ENCODE results near the gene ENPP6.
A peak's percentile ranks its signal among the peaks of the same experiment; 100 is the strongest.
"Not testable (repeated sequence)": the region's sequence is repeated elsewhere in the genome, so short reads cannot be mapped to it uniquely, and the experiment has no call there.

The ENPP6 gene

DNA sequence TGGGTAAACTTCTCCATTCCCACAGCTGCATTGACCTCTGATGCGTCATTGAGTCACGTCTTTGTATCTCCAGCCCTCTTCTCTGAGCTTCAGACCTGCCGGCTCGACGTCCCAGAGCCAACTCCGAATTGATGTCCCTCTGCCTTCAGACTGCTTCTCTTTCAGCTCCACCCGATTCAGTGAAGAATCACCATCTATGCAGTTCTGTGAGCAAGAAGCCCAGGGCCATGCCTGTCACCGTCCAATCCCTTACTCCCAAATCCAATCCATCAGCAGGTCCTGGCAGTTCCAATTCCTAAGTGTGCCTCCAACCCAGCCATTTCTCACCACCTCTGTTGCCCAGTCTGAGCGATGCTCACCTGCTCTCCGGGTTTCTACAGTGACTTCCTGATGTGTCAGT, 70.7 kb downstream of the ENPP6 start:
- no peak for DNase-seq

DNA sequence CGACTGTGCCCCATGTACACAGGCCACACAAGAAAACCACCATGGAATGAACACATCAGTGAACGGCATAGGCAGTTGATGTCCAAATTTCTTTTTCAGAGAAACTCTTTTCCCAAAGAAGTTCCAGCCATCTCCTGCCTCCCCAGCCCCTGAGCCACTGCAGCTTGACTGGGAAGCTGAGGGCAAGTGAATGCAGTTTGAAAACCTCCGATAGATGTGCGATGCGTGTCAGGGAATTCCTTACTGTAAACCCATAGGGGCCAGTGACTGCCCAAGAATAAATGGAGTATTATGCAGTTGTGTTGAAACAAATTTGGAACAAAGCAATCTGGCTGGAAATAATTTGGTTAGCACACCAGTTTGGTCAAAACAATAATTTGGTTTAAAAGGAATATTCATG, 72.1 kb downstream of the ENPP6 start:
- DNase-seq = no peak

DNA sequence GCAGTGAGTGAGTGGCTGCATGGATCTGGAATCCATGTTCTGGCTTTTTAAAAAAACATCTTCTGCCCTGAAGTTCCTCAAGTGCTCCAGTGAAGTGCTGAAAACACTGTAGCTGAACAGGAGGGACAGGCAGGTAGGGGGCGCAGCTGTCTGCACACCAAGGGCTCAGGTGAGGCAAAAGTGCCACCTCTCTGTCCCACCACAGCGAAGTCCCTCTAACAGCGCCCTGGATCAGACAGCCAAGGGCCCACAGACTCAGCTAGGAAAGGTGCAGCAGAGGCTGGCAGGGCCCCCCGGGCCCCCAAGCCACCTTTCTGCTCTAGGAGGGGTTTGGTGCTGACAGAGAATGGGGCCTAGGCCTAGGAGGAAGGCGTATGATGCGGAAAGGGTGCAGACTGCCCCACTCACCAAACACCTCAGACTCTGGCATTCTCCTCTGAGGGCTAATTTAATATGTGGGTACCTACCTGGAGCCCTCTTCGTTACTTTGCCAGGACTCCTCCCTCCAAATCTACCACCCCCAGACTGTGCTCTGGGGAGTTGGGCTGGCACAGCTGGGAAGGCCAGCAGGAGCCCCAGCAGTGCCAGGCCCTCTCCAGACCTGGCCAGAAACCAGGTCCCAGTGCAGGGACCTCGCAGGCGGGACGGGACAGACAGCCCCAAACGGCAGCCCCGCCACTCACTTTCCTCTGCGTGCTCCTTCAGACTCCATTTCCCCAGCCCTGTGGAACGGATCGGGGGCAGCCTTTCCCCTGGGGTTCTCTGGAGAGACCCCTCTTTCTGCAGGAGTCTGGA, 73.7 kb downstream of the ENPP6 start:
- DNase-seq = no peak

DNA sequence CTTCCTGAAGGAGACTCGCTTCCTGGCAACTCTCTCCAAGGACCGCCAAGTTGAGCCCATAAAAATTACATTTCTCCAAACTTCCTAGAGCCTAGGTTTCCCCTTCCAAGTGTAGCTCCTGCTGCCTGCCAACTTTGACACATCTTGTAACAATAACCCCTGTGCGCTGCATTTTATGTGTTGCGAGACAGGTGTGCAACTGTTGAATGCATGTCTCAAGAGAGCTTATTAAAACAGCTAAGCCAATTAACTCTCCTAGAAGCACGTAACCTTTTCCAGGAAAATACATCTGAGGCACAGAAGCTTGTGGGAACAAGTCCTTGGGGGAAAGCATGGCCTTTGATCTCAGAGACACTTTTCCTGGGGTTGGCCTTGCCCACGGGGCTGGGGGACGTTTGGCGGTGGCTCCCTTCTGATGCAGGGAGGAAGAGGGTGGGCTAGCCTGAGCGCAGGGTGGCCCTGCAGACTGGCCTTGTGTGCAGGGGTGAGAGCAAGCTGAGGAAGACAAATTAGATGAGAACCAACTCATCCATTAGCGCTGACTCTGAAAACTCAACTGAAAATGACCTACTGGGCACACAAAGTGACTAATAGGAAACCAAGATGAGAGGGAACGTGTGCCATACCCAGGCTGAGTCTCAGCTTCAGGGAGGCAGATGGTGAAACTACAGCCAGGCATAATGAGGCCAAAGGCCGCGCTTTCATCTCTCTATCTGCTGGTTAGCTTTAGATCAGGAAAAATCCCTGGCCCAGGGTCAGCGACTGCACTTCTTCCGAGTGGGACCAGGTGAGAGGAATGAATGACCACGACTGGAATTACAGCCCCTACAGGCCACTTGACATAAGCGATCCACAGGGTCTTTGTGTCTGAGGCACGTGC, 75.3 kb downstream of the ENPP6 start:
- DNase-seq = no peak

DNA sequence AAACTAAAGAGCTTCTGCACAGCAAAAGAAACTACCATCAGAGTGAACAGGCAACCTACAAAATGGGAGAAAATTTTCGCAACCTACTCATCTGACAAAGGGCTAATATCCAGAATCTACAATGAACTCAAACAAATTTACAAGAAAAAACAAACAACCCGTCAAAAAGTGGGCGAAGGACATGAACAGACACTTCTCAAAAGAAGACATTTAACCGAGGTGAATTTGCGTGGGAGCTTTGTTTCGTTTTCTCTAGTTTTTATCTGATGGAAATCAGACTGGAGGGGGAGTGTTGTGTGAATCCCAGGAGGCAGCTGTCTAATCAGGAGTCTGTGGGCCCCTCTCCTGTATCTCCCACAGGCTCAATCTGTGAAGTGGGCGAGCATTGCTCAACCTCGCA, 76.8 kb downstream of the ENPP6 start:
- not testable (repeated sequence) for DNase-seq

DNA sequence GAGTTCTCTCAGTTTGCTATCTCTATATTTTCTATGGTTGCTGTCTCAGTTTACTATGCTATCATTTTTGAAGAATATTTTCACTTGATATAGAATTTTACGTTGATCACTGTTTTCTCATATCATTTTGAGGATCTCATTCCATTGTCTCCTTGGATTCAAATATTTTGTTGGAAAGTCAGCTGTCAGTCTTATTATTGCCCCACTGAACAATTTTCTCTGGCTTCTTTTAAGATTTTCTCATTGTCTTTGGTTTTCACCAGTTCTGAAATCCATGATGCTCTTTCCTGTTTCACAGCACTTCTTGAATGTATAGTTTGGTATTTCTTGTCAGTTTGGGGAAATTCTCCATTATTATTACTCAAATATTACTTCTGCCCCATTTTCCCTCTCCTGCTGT, 81.1 kb downstream of the ENPP6 start:
- no peak for DNase-seq

DNA sequence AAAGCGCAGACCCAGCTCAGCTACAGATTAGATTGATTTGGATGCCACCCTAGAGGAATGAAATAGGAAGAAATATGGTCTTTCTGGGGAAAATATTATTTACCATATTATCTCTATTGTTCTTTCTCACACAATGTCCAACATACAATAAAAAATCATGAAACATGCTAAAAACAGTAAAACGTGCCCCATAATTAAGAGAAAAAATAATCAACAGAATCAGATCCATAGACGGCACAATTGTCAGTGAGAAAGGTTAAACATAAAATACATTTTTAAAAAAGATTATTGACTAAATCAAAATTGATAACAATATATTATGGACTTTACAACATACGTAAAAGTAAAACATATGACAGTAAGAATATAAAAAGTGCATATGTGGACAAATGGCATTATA, 90.9 kb downstream of the ENPP6 start:
- DNase-seq = no peak

DNA sequence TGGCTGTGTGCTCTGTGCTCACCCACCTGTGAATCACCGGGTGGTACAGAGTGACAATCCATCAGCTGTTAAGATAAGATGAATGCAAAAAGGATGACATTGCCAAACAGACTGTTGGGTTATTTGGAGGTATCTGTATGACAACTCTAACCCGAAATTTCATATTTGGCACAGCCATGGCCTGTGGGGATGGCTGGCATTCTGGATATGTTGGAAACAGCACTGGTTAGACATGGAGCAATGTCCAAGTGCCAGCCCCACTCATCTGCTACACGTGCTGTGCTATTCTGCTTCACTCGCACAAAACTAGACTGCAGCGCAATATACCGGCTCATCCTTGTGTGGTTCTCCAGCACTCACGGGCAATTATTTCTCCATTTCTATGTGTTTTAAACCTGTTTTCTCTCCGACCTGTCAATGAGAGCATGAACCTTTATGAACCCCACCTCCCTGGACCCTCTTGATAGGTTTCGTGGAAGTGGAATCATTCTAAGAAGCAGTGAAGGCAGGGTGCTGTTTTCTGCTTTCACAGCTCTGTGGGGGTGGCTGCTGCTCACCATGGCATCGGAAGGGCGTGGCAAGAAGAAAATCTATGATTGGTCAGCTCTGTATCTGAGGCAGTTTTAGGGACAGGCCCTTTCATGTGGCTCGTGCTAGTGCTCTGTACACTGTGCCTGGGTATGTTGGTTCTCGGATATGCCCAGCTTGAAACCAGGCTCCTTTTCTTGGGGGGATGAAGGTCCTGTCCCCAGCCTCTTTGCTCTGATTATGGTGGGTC, 94.9 kb downstream of the ENPP6 start:
- DNase-seq = no peak

DNA sequence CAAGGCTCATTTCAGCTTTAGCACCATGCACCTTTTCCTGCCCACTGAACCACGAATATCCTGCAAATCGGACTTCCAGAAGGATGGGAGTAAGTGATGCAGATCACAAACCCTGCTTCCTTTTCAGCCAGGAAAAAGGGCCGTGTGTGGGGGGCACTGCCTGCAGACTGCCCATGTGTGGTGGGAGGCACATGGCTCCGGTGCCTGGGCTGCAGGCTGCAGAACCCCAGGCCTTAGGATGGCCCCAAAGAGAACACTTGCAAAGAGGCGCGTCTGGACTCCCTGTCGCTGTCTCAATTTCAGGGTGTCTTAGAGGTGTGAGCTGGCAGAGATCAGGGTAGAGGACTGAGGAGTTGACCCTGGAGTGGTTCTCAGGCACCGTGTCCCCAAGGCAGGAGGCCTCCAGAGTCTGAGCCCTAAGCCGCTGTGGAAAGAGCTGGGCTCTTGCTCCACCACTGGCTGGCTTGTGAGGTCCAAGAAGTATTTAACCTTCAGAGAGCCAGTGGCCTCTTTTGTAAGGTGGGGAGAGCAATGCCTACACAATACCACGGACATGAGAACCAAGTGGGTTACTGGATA, 97.0 kb downstream of the ENPP6 start:
- no peak for DNase-seq

DNA sequence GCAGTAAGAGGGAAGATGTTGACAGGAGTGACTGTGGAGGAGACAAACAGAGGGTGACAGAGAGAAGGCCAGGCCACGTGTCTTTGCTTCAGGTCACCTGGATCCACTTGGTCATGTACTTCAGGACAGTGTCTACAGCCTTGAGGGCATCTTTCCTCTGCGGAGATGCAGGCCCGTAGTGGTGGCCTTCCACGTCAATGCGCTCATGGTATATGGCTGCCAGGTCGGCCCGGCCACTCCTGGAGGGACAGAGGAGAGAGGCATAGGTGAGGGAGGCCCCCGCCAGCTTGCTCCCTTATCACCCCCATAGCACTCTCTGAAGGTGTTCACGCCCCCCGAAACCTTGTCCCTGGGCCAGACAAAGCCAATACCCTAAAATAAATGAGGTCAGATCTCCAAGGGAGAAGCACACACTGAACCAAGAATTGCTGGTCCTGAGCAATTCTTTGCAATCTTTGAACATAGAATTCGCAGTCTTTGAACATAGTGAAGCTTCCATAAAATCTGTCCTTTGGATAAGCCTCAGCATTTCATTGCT, 99.9 kb downstream of the ENPP6 start:
- no peak for DNase-seq

DNA sequence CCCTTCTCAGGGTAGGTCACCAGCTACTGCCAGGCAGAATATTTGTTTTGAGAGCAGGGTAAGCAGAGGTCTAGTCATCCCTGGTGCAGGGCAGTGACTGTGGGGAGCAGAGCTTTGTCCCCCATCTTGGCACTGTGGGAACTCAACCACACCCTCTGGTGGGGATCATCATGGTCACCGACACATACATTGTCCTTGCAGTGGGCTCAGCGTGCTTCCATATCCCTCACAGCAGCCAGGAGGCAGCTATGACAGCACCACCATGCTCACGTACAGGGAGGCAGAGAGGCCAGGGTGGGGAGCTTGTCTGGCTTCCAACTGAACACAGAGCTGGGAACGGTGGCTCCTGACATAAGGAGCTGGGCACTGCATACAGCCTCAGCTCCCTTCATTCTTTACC, 102.3 kb downstream of the ENPP6 start:
- no peak for DNase-seq

DNA sequence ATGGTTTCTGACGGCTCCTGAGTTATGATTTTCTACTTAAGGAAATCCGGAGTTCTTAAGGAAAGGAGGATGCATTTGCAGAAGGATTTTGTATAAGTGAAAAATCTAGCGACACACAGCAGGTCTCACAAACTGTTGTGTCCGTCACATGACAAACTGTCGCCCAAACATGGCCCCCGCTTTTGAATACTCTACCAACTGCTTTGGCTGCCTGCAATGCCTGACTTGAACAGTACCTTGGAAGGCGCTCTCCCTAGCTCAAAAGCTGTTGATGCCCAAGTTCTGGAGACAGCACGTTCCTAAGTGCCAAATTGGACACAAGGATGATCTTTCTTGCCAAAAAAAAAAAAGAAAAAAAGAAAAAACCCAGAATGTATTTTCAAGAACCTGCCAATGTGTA, 103.2 kb downstream of the ENPP6 start:
- DNase-seq = no peak

DNA sequence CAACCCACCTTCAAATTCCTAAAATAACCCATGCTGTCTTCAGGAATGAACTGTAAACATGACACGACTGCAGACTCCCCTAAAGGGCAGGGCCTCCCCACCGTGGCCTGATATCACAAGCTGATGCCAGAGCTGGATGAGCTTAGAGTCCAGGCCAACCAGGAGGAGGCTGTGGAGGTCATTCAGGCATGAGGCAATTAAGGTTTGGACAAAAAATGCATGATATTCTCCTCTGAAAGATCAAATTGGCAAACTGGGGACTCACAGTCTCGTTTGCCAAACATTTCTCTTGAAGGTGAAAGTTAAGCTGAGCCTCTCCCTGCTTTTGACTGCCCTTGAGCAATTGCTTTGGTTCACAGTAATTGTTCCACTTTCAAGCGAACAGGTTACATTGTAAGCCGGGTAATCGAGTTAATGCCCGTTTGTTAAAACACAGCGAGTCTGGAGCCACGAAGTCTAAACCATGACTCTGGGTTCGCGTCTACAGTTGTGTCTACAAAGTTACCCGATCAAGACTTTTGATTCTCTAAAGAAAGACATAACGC, 105.6 kb downstream of the ENPP6 start:
- no peak for DNase-seq

DNA sequence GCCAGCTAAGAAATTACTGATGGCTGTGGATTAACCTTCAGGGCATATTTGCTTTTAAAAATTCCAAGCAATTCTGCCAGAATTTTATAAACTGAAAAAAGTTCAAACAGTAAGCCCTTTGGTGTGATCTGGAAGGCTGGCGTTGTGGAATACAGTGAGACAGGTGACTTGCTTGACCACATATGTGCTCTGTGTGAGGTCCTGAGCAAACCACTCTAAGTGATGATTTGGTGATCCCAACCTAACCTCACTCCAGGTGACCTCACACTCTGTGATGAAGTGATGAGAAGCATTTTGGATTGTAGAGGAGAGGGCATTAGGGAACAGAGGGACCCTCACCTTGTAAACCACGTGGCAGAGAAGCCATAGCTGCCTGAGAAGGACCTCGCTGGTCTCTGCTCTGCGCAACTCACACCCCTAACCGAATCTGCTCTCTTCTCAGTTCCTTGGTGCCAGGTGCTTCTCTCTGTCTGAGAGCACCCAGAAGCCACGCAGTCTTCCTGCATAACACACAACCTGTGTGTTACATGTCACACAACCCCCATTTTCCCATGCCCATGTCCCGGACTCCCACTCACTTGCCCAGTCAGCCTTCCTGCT, 106.3 kb downstream of the ENPP6 start:
- DNase-seq = no peak

DNA sequence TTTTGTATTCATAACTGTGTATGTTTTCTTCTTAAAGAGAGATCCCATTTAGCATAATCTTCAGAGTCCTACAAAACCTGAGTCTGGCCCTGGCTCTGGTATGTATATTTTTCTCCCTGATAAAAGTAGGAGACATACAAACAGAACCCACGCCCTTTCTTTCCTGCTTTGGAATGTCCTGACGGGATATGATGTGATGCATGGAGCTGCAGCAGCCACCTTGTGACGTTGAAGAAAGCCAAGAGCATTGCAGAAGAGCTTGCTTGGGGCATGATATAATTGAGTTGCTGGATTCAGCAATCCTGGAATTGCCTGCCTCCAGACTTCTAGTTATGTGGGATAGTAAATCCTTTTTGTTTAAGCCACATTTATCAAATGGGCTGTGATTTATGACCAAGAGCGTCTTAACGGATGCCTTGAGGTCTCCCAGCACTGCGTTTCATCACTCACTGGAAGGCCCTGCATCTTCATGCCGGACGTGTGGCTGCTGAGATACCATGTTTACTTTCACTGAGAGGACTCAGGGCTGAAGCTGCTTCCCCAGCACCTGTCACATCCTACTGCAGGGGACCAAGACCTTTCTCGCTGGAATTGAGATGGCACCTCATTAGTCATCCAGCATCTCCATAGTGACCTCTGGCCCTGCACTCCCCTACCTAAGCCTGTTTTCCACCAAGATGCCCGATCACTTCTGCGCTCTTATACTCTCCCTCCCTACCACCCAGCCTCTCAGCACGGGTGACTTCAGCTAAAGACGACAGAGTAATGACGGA, 107.0 kb downstream of the ENPP6 start:
- DNase-seq = no peak

DNA sequence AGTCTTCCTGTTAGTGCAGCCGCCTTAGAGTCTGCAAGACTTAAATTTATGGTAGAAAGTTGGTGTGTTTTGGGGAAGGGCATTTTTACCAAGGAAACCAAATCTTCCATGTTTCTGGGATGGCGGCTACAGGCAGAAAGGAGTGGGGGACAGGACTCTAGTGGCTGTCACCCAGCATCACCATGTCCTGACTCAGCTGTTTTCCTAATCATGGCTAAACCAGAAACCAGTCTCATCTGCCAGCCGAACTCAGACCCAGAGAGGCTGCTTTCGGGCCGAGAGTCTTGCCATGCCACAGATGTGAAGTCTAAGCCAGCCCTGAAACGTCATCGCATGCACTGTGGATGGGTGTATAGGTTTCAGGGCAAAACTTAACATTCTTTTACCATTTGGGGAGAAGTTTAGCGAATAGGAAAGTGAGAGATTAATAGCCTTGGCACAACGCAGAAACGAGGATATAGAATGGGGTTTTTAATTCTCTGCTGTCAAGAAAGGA, 109.6 kb downstream of the ENPP6 start:
- DNase-seq = no peak

DNA sequence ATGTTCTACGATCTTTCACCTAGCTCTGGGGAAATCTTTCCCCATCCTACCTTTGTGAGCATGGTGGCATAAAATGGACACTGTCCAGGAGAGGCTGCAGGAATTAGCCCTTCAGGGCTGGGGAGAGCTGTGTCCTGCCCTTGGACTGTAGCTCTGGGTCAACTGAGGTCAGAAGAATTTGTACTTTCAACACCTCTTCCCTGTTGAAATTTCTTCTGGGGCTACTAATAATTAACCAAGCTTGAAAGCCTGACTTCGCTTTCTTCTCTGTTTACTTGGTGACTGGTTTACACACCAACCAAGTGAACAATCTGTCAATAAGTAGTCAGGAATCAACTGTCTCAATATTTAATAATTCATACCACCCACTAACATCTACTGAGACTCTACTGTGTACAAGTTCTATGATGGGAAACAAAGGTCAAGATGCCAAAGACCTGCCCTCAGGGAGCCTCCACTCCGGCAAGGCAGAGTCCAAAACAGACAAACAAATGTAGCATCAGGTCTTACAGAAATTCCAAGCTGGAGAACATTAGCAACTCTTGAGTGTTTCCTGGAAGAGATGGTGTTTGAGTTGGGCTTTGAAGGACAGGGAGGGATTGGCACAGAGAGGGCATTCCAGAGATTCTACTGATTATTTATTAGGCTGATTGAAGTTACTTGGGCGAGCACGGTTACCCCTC, 113.1 kb downstream of the ENPP6 start:
- DNase-seq = no peak

DNA sequence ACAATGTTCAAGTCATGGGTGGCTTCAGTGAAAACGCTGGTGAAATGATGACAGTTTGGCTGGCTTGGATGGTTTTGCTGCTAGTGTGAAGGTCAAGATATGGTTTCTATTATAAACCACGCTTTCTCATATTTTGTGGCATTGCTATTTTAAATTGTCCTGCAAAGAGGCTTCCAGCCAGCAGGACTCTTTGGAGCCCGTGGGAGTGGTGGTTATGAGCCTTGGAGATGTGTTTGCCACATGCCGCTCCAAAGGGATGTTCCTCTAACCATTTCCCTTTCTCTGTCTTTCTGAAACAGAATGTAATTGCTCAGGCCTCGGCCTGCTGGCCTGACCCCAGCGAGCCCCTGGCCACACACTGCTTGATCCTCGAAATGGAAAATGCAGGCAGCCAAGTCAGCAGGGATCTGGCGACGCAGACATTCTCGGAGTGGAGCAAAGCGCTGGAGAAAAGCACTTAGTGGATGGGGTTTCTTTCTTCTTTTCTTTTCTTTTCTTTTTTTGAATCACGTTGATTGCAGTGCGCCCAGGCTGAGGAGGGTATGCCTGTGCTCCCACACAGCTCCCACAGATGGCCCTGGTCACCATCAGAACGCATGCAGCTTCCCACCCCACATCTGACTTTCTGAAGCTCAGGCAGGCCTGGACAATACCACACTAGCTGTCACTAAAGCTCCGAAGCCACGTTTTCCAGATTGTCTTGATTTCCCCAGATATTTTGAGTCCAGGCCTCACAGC, 114.0 kb downstream of the ENPP6 start:
- peak; percentile 67 for DNase-seq

DNA sequence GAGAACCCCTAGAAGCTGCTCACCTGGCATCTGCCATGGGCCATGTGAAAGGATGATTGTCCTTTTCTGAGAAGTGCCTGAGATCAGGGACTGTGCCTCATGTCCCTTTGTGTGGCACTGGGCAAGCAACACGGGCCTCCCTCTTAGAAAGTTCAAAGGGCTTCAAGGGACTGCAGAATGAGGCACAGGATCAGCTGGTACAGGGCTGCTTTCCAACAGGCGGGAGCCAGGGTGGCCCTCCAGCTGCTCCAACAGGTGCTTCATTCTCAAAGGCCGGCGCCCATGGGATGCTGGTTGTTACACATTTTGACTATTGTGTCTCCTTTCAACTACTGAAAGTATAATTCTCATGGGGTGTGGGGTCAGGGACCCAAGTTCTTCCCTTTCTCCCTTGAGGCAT, 114.7 kb downstream of the ENPP6 start:
- DNase-seq = peak; percentile 25

DNA sequence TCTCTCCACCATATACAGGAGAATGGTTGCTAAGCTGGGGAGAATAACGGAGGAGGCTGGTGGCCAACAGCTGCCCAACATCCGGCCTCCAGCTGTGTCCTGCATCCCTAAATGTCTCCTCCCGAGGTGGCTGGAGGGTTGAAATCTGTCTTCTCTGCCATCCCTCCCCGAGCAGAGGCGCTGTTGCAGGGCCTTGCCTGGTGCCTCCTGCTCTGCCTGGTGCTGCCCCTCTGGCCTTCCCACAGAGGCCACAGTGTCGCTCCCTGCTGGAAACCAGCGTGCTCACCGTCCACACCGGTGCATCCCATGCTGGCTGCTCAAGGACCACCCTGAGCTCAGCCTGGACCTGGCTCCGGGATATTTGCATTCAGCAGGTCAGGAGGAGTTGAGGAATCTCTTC, 115.2 kb downstream of the ENPP6 start:
- peak; percentile 27 for DNase-seq
